AG04449 (cell line): ENCODE results near the gene USH2A.

ENCODE experiments used
- CTCF ChIA-PET: fragments of 350-600 bp; formaldehyde crosslinking; extraction: SDS; loops from one replicate; lab custom pipeline; 2021; ENCODE audit warnings: antibody characterized with exemption; lab: Yijun Ruan, JAX
- POLR2A ChIA-PET: fragments of 400-600, 350-600 bp; formaldehyde crosslinking; extraction: SDS; loops from one replicate; lab custom pipeline; 2020; ENCODE audit warnings: antibody characterized with exemption, inconsistent platforms; lab: Yijun Ruan, JAX
- DNase-seq: peaks from one replicate; pipeline ENCODE4 v3.0.0-alpha.2; 2010; ENCODE audit warnings: low read depth, low spot score
- H3K4me3 ChIP-seq: 2 replicates; pipeline ENCODE4 v1.5.1; 2011; ENCODE audit warnings: low read depth, mild to moderate bottlenecking, control low read depth, low read length
- CTCF ChIP-seq: IDR thresholded peaks from one replicate; pipeline ENCODE4 v1.5.1; 2011; ENCODE audit warnings: mild to moderate bottlenecking, moderate library complexity, low read length, control low read depth, inconsistent platforms; ENCODE audit not compliant: insufficient read depth; ENCODE audit errors: missing control alignments

USH2A gene

GRCh38 chr1:216216305-216216704 is 206.9 kb downstream of the USH2A start:
- TF ChIP-seq CTCF, result no peak
- ChIA-PET POLR2A (no interaction called here), CTCF (no interaction called here)

DNA sequence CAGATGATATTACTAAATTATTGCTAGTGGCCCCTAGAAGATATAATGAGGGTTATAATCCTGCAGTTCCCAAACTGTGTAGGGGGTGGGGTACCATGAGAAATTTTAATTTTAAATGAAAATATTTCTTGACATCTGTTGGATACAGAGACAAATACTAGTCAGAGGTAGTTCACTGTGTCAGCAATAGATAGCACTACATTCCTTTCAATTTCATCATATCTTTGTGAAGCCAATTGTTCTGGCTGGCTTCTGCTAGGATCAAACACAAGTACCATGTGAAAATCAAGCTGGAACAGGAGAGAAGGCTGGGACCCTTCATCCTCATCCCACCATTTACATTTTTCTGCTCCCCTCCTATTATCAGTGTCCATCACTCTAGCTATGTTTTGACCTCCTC is 208.1 kb downstream of the USH2A start:
- no peak overlapping the region for H3K4me3 ChIP-seq
- TF ChIP-seq CTCF, result no peak
- ChIA-PET POLR2A (no interaction called here), CTCF (no interaction called here)
- DNase-seq, result no peak

More at GRCh38 chr1:216216305-216216704, 206.9 kb downstream of the USH2A start:
- no peak overlapping the region for H3K4me3 ChIP-seq
- no peak for DNase-seq

- no peak for TF ChIP-seq CTCF
- POLR2A ChIA-PET, result no interaction called here
- DNase-seq, result no peak
- H3K4me3 ChIP-seq, result no peak overlapping the region
- CTCF ChIA-PET, result interaction anchor here (6.8 kb wide), 1 partner anchor 7 kb away, joined by 51 read pairs; no protein-coding TSS in a partner anchor
Observed at GRCh38 chr1:216212826-216213225, 210.4 kb downstream of the USH2A start.

DNA sequence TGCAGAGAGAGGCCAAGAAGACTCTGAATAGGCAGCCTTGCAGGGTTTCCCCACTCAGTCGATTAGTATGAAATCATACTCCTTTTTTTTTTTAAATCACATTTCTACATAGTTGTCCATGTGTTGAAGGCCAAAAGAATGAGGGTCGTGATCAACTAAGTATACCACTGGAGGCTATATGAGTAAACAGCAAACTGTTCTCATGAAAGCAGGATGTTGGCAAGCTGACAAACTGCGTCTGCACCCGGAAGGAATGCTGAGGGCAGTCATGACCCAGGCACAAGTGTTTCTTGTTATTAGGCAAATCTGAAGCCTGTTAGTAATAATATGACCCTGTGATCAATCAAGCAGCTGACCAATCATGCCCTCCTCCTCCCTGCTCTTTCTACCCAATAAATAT is 213.2 kb downstream of the USH2A start:
- ChIA-PET POLR2A (no interaction called here), CTCF (interaction anchor here (6.8 kb wide), 1 partner anchor 10 kb away, joined by 51 read pairs; no protein-coding TSS in a partner anchor)
- no peak for DNase-seq

GRCh38 chr1:216209125-216209524 is 214.1 kb downstream of the USH2A start:
- ChIA-PET POLR2A (no interaction called here), CTCF (interaction anchor here (6.8 kb wide), 1 partner anchor 11 kb away, joined by 51 read pairs; no protein-coding TSS in a partner anchor)
- DNase-seq, result no peak
- no peak overlapping the region for H3K4me3 ChIP-seq
- no peak for TF ChIP-seq CTCF

More for the DNA sequence above, 213.2 kb downstream of the USH2A start:
- no peak for TF ChIP-seq CTCF
- no peak overlapping the region for H3K4me3 ChIP-seq

- POLR2A ChIA-PET, result no interaction called here
- no peak overlapping the region for H3K4me3 ChIP-seq
- no peak for TF ChIP-seq CTCF
- DNase-seq, result no peak
- CTCF ChIA-PET, result interaction anchor here (6.8 kb wide), 1 partner anchor 13 kb away, joined by 51 read pairs; no protein-coding TSS in a partner anchor
Observed at GRCh38 chr1:216207154-216207553, 216.1 kb downstream of the USH2A start.
